Mammary epithelial cell (primary cell): ENCODE measurements around the gene STAM2.

ENCODE experiments used
- CTCF ChIP-seq, 2 donors: IDR thresholded peaks in 1 of 2; conservative IDR thresholded peaks in 1 of 2; 2 replicates each; pipeline ENCODE4 v1.5.1; 2011 to 2012; ENCODE audit warnings: inconsistent platforms in 2 of 2, low read length in 2 of 2, mild to moderate bottlenecking in 2 of 2, control low read depth in 1 of 2, low read depth in 1 of 2; ENCODE audit not compliant: insufficient read depth in 1 of 2; ENCODE audit errors: extremely low read depth in 1 of 2
- EZH2 ChIP-seq: IDR thresholded peaks from 2 replicates; pipeline ENCODE4 v1.6.1; 2012; ENCODE audit warnings: low read length, inconsistent platforms, borderline replicate concordance

GRCh38 chr2:152088006-152088405 is 87.6 kb downstream of the STAM2 start:
- TF ChIP-seq CTCF (conservative IDR thresholded peaks at IDR 0.05 in 1 of 2, IDR thresholded peaks at IDR 0.05 in 1 of 2; ENCODE audit: extremely low read depth in 1 of 2, insufficient read depth in 1 of 2, low read depth in 1 of 2, low read length in 2 of 2) (no peak), EZH2 (no peak)
